IMR-90 (cell line): ENCODE data around the gene ARHGAP32. TPM values are rescaled to one million over a fixed set of nuclear protein-coding genes. Genes with fewer than 3 reads are reported as not detected.

Experiments
- ATAC-seq: fragments of 200-7000 bp; cut with Tn5 transposase; 2 replicates; pipeline ENCODE4 v1.9.1; 2020; ENCODE audit warnings: low read depth, mild to moderate bottlenecking, moderate library complexity
- BruUV-seq: library from RNA; stranded (reverse); fragments of 400-500 nt; replicated peaks from 2 replicates; lab custom pipeline; 2021; lab: Mats Ljungman, UMichigan
- CTCF ChIA-PET: fragments of 300-600 bp; formaldehyde crosslinking; extraction: SDS; loops from one replicate; lab custom pipeline; 2021; ENCODE audit warnings: antibody characterized with exemption; lab: Yijun Ruan, JAX
- POLR2A ChIA-PET: fragments of 300-600 bp; sonication (Branson Sonifier 250); formaldehyde crosslinking; loops from one replicate; lab custom pipeline; 2022; ENCODE audit warnings: antibody characterized with exemption; ENCODE audit not compliant: unreplicated experiment; lab: Charles Lee
- DNase-seq: peaks from one replicate; pipeline ENCODE4 v3.0.0; 2013
- H2AFZ ChIP-seq: replicated peaks from 2 replicates; pipeline ENCODE3; 2013; ENCODE audit warnings: low read length, mild to moderate bottlenecking; ENCODE audit not compliant: poor library complexity
- H2AK5ac ChIP-seq: 2 replicates; pipeline ENCODE4 v1.6.1; 2013; ENCODE audit warnings: low read depth, low read length, inconsistent platforms
- H2AK9ac ChIP-seq: replicated peaks from 2 replicates; pipeline ENCODE3; 2013; ENCODE audit warnings: mild to moderate bottlenecking, low read depth, low read length, moderate library complexity; ENCODE audit not compliant: poor library complexity
- H2BK120ac ChIP-seq: 2 replicates; pipeline ENCODE4 v1.6.1; 2013; ENCODE audit warnings: low read depth, low read length, inconsistent platforms
- H2BK15ac ChIP-seq: 3 replicates; pipeline ENCODE4 v1.6.1; 2013; ENCODE audit warnings: low read depth, low read length, inconsistent platforms
- H2BK20ac ChIP-seq: 2 replicates; pipeline ENCODE4 v1.6.1; 2013; ENCODE audit warnings: low read depth, mild to moderate bottlenecking, inconsistent platforms, low read length, moderate library complexity
- H2BK5ac ChIP-seq: 2 replicates; pipeline ENCODE4 v1.6.1; 2013; ENCODE audit warnings: mild to moderate bottlenecking, low read depth, low read length, inconsistent platforms; ENCODE audit not compliant: poor library complexity, severe bottlenecking
- H3K14ac ChIP-seq: replicated peaks from 2 replicates; pipeline ENCODE4 v1.6.1; 2013; ENCODE audit warnings: low read depth, low read length, inconsistent platforms
- H3K18ac ChIP-seq: 2 replicates; pipeline ENCODE4 v1.6.1; 2013; ENCODE audit warnings: low read depth, low read length, control low read depth
- H3K23ac ChIP-seq: 2 replicates; pipeline ENCODE4 v1.6.1; 2013; ENCODE audit warnings: low read depth, low read length, inconsistent platforms
- H3K27ac ChIP-seq: 2 replicates; pipeline ENCODE4 v1.5.1; 2013; ENCODE audit warnings: mild to moderate bottlenecking, control low read depth, low read length; ENCODE audit not compliant: insufficient read depth
- H3K27me3 ChIP-seq: 2 replicates; pipeline ENCODE4 v1.6.1; 2013; ENCODE audit warnings: low read length; ENCODE audit not compliant: control insufficient read depth, insufficient read depth
- H3K36me3 ChIP-seq: 2 replicates; pipeline ENCODE4 v1.6.1; 2013; ENCODE audit warnings: low read length, mixed read lengths; ENCODE audit not compliant: control insufficient read depth, insufficient read depth
- H3K4ac ChIP-seq: 2 replicates; pipeline ENCODE4 v1.6.1; 2013; ENCODE audit warnings: low read depth, low read length, inconsistent platforms
- H3K4me1 ChIP-seq: 2 replicates; pipeline ENCODE4 v1.6.1; 2013; ENCODE audit warnings: low read length, mixed read lengths; ENCODE audit not compliant: control insufficient read depth, insufficient read depth
- H3K4me2 ChIP-seq: 2 replicates; pipeline ENCODE4 v1.6.1; 2013; ENCODE audit warnings: low read depth, mild to moderate bottlenecking, control low read depth, low read length, moderate library complexity
- H3K4me3 ChIP-seq: 2 replicates; pipeline ENCODE4 v1.5.1; 2013; ENCODE audit warnings: low read depth, mild to moderate bottlenecking, control low read depth, low read length, moderate library complexity; ENCODE audit not compliant: insufficient read depth
- H3K56ac ChIP-seq: 2 replicates; pipeline ENCODE4 v1.6.1; 2013; ENCODE audit warnings: low read length, inconsistent platforms; ENCODE audit not compliant: insufficient read depth; ENCODE audit errors: extremely low read depth
- H3K79me1 ChIP-seq, 2 experiments: 2 replicates each; pipeline ENCODE4 v1.6.1; 2013; ENCODE audit warnings: low read length in 2 of 2, inconsistent platforms in 1 of 2, low read depth in 1 of 2
- H3K9ac ChIP-seq: 2 replicates; pipeline ENCODE4 v1.6.1; 2013; ENCODE audit warnings: low read depth, low read length, control low read depth
- H3K9me1 ChIP-seq: 2 replicates; pipeline ENCODE4 v1.6.1; 2013; ENCODE audit warnings: low read length, inconsistent platforms; ENCODE audit not compliant: insufficient read depth
- H3K9me3 ChIP-seq: 2 replicates; pipeline ENCODE4 v1.6.1; 2013; ENCODE audit warnings: low read length; ENCODE audit not compliant: control insufficient read depth, insufficient read depth
- H4K20me1 ChIP-seq: 2 replicates; pipeline ENCODE4 v1.6.1; 2013; ENCODE audit warnings: low read length, inconsistent platforms; ENCODE audit not compliant: insufficient read depth
- H4K5ac ChIP-seq: 2 replicates; pipeline ENCODE4 v1.6.1; 2013; ENCODE audit warnings: mild to moderate bottlenecking, low read depth, low read length, control low read depth
- H4K8ac ChIP-seq, 2 experiments: 2 replicates each; pipeline ENCODE4 v1.6.1; 2013; ENCODE audit warnings: low read depth in 2 of 2, low read length in 2 of 2, control low read depth in 1 of 2, inconsistent platforms in 1 of 2
- H4K91ac ChIP-seq: 2 replicates; pipeline ENCODE4 v1.6.1; 2013; ENCODE audit warnings: low read depth, low read length, inconsistent platforms; ENCODE audit not compliant: insufficient read depth
- BHLHE40 ChIP-seq: fragments of 150-350 bp; IDR thresholded peaks from 2 replicates; pipeline ENCODE4 v1.6.1; 2016; ENCODE audit warnings: mild to moderate bottlenecking, low read depth, low read length
- CHD1 ChIP-seq: IDR thresholded peaks from 2 replicates; pipeline ENCODE4 v1.6.1; 2012; ENCODE audit warnings: low read depth, low read length, improper control_type of control experiment
- FOS ChIP-seq: fragments of 150-350 bp; IDR thresholded peaks from 2 replicates; pipeline ENCODE4 v1.6.1; 2016; ENCODE audit warnings: low read depth, low read length
- MAFK ChIP-seq: IDR thresholded peaks from 2 replicates; pipeline ENCODE4 v1.6.1; 2012; ENCODE audit warnings: low read depth, low read length, improper control_type of control experiment
- MAZ ChIP-seq: IDR thresholded peaks from 2 replicates; pipeline ENCODE4 v1.6.1; 2012; ENCODE audit warnings: low read depth, mild to moderate bottlenecking, low read length, improper control_type of control experiment, moderate library complexity, borderline replicate concordance
- MXI1 ChIP-seq: IDR thresholded peaks from 2 replicates; pipeline ENCODE4 v1.6.1; 2012; ENCODE audit warnings: low read depth, mild to moderate bottlenecking, low read length, moderate library complexity, borderline replicate concordance
- RAD21 ChIP-seq: IDR thresholded peaks from 2 replicates; pipeline ENCODE4 v1.6.1; 2012; ENCODE audit warnings: low read length, improper control_type of control experiment
- RCOR1 ChIP-seq: IDR thresholded peaks from 2 replicates; pipeline ENCODE4 v1.6.1; 2012; ENCODE audit warnings: mild to moderate bottlenecking, low read length, improper control_type of control experiment; ENCODE audit not compliant: insufficient replicate concordance
- RFX5 ChIP-seq: IDR thresholded peaks from 2 replicates; pipeline ENCODE4 v1.8.0; 2012; ENCODE audit warnings: low read depth, mild to moderate bottlenecking, low read length, moderate library complexity
- SMC3 ChIP-seq: fragments of 150-350 bp; IDR thresholded peaks from 2 replicates; pipeline ENCODE4 v1.6.1; 2016; ENCODE audit warnings: low read depth, mild to moderate bottlenecking, antibody characterized with exemption, low read length, moderate library complexity
- WGBS, 2 experiments: methylation state at CpG; one replicate each; pipeline versions ENCODE4 v1.1.5 to v1.1.7; 2013; ENCODE audit warnings: missing lambda C conversion rate in 2 of 2; ENCODE audit not compliant: insufficient read length in 1 of 2; ENCODE audit errors: extremely low coverage in 2 of 2; 5-methylcytosine and 5-hydroxymethylcytosine counted together
- dilution Hi-C: fragments of 300-500 bp; cut with HindIII; formaldehyde crosslinking; loops from one replicate; pipeline ENCODE4 v1.14.3; 2018; ENCODE audit warnings: low sequenced_read_pairs; ENCODE audit not compliant: unreplicated experiment
- in situ Hi-C: fragments of 300-500 bp; cut with MboI; formaldehyde crosslinking; loops from 3 replicates; pipeline ENCODE4 v1.14.3; 2019; ENCODE audit warnings: low sequenced_read_pairs, inconsistent platforms, mixed read lengths
- intact Hi-C: fragments of 100-400 bp; cut with micrococcal nuclease; formaldehyde crosslinking; loops from 2 replicates; pipeline ENCODE4 v1.10.0; 2022
- polyA plus RNA-seq, 3 experiments: library from polyadenylated mRNA; depleted of rRNA; stranded (reverse); fragments of >200 nt; gene quantifications; 2 replicates each; pipeline ENCODE4 v1.2.3, GENCODE V29; 2012; ENCODE audit warnings: low replicate concordance in 1 of 3
- total RNA-seq: library from RNA; depleted of rRNA; stranded (reverse); fragments of >200 nt; gene quantifications from 2 replicates; pipeline ENCODE4 v1.2.3, GENCODE V29; 2012
- TF ChIP-seq, protein P1 (sequence below): conservative IDR thresholded peaks from 2 replicates; pipeline ENCODE4 v1.5.1; 2012; ENCODE audit warnings: mild to moderate bottlenecking, low read depth, low read length, improper control_type of control experiment
- TF ChIP-seq, protein P2 (sequence below): fragments of 150-350 bp; IDR thresholded peaks from 2 replicates; pipeline ENCODE4 v1.6.1; 2016; ENCODE audit warnings: low read depth, mild to moderate bottlenecking, low read length, moderate library complexity, borderline replicate concordance

Gene ARHGAP32
- total and polyA plus RNA-seq, 2 of the 4 experiments (the other 2 are of a cell fraction), result 4.1 to 8.4 TPM

DNA sequence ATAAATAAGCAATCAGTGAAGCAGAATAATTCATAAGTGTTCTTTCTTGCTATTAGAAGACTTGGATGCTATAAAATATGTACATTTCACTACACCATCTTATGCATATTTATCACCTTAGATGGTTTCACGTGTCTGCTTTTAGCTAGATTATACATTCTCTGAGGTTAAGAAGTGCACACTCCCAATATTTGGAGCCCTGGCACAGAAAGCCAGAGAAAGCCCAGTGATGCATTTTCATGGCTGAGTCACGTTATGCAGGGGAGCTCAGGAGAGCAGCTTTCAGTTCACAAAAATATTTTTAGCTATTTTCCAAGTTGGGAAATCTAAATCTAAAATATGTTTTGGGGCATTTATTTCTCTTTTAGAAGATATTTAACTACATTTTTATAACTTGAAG is 244.4 kb downstream of the ARHGAP32 start:
- Histone ChIP-seq H2AFZ (no peak overlapping the region), H3K36me3 (no peaks in the 10 kb centered on the region), H3K27ac (no peak overlapping the region), H3K9ac (no peak overlapping the region), H3K4ac (no peak overlapping the region), H3K79me1 (no peaks in the 10 kb centered on the region), H3K23ac (no peak overlapping the region), H3K18ac (no peak overlapping the region), H2AK5ac (no peak overlapping the region), H3K4me3 (no peak overlapping the region), H3K56ac (no peak overlapping the region), H2AK9ac (no peak overlapping the region), H4K20me1 (no peaks in the 10 kb centered on the region), H2BK15ac (no peak overlapping the region), H4K8ac (no peak overlapping the region), H3K9me3 (no peaks in the 10 kb centered on the region), H3K4me1 (no peaks in the 10 kb centered on the region), H2BK120ac (no peak overlapping the region), H4K5ac (no peak overlapping the region), H3K27me3 (peaks cover 2% of the 10 kb centered on the region), H2BK5ac (no peak overlapping the region), H3K9me1 (no peaks in the 10 kb centered on the region), H2BK20ac (no peak overlapping the region), H4K91ac (no peak overlapping the region), H3K14ac (no peak overlapping the region), H3K4me2 (no peak overlapping the region)
- TF ChIP-seq, protein P1, sequence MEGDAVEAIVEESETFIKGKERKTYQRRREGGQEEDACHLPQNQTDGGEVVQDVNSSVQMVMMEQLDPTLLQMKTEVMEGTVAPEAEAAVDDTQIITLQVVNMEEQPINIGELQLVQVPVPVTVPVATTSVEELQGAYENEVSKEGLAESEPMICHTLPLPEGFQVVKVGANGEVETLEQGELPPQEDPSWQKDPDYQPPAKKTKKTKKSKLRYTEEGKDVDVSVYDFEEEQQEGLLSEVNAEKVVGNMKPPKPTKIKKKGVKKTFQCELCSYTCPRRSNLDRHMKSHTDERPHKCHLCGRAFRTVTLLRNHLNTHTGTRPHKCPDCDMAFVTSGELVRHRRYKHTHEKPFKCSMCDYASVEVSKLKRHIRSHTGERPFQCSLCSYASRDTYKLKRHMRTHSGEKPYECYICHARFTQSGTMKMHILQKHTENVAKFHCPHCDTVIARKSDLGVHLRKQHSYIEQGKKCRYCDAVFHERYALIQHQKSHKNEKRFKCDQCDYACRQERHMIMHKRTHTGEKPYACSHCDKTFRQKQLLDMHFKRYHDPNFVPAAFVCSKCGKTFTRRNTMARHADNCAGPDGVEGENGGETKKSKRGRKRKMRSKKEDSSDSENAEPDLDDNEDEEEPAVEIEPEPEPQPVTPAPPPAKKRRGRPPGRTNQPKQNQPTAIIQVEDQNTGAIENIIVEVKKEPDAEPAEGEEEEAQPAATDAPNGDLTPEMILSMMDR, result no peak
- no peak for TF ChIP-seq MXI1
- no peak for TF ChIP-seq CHD1
- no peak for TF ChIP-seq MAFK
- no peak for TF ChIP-seq SMC3
- no peak for TF ChIP-seq FOS
- no peak for TF ChIP-seq RCOR1
- TF ChIP-seq, protein P2, sequence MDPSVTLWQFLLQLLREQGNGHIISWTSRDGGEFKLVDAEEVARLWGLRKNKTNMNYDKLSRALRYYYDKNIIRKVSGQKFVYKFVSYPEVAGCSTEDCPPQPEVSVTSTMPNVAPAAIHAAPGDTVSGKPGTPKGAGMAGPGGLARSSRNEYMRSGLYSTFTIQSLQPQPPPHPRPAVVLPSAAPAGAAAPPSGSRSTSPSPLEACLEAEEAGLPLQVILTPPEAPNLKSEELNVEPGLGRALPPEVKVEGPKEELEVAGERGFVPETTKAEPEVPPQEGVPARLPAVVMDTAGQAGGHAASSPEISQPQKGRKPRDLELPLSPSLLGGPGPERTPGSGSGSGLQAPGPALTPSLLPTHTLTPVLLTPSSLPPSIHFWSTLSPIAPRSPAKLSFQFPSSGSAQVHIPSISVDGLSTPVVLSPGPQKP, result no peak
- TF ChIP-seq BHLHE40, result no peak
- TF ChIP-seq MAZ, result no peak
- no peak for TF ChIP-seq RAD21
- no peak for TF ChIP-seq RFX5
- no CpG with 5 or more reads among the region's 2 CpGs for WGBS, 2 experiments
- POLR2A ChIA-PET, result no interaction called here
- in situ Hi-C loops, result no loop called here
- DNase-seq (no peak), ATAC-seq (peak; percentile 53; the same call in 1 of the 2 replicates)
- CTCF ChIA-PET, result interaction anchor here (0.9 to 2.9 kb wide), 3 partner anchors 44 to 62 kb away, joined by 3 to 43 read pairs (median 4); no protein-coding TSS in a partner anchor
- dilution Hi-C loops, result no loop called here
- no TSS peak for BruUV-seq
- intact Hi-C loops, result no loop called here
